GM10248 (cell line): ENCODE results near the gene GPC1.

Experiments
- CTCF ChIA-PET: fragments of 300-600 bp; sonication (Branson Sonifier 250); formaldehyde crosslinking; extraction: SDS; loops from one replicate; lab custom pipeline; 2021; ENCODE audit warnings: antibody characterized with exemption; lab: Yijun Ruan, JAX
- POLR2A ChIA-PET: fragments of 350-650 bp; sonication (Branson Sonifier 250); formaldehyde crosslinking; extraction: SDS; loops from one replicate; lab custom pipeline; 2020; ENCODE audit warnings: antibody characterized with exemption; lab: Yijun Ruan, JAX
- DNase-seq: peaks from one replicate; pipeline ENCODE4 v3.0.0; 2012; ENCODE audit errors: extremely low spot score
- TF ChIP-seq, protein P1 (sequence below): IDR thresholded peaks from 2 replicates; pipeline ENCODE4 v1.5.1; 2012; ENCODE audit warnings: mild to moderate bottlenecking, low read depth; ENCODE audit errors: extremely low read depth, missing control alignments, control extremely low read depth

Gene GPC1

DNA sequence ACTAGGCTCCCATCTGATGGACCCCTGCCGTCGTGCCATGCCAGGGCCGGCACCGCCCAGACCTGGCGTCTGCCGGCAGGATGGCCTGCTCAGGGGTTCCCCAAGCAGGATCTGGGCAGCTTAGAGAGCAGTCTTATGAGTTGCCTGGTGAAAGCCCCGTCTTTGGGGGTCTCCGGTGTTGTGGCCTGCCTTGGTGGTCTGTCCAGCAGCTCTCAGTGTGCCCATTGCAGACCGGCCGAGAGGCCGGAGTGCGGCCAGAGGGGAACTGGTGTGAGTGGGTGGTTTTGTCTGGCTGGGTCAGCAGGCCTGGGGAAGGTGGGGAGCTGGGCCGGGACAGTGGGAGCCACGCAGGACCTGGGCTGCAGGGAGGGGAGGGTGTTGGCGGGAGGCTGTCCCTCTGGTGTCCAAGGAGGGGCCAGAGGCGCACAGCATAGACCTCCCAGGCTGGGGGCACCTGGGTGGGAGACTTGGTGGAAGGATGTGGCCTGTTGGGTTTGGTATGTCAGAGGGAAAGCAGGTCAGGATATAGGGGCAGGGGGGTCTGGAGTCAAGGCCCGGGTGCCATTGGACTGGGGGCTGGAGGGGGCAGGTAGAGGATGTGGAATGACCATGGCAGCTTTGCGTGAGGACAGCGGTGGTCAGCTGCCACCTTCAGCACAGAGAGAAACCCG lies 16.5 kb downstream of the GPC1 start:
- ChIA-PET POLR2A (no interaction called here), CTCF (no interaction called here)
- TF ChIP-seq, protein P1, sequence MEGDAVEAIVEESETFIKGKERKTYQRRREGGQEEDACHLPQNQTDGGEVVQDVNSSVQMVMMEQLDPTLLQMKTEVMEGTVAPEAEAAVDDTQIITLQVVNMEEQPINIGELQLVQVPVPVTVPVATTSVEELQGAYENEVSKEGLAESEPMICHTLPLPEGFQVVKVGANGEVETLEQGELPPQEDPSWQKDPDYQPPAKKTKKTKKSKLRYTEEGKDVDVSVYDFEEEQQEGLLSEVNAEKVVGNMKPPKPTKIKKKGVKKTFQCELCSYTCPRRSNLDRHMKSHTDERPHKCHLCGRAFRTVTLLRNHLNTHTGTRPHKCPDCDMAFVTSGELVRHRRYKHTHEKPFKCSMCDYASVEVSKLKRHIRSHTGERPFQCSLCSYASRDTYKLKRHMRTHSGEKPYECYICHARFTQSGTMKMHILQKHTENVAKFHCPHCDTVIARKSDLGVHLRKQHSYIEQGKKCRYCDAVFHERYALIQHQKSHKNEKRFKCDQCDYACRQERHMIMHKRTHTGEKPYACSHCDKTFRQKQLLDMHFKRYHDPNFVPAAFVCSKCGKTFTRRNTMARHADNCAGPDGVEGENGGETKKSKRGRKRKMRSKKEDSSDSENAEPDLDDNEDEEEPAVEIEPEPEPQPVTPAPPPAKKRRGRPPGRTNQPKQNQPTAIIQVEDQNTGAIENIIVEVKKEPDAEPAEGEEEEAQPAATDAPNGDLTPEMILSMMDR, result no peak
- DNase-seq, result no peak

DNA sequence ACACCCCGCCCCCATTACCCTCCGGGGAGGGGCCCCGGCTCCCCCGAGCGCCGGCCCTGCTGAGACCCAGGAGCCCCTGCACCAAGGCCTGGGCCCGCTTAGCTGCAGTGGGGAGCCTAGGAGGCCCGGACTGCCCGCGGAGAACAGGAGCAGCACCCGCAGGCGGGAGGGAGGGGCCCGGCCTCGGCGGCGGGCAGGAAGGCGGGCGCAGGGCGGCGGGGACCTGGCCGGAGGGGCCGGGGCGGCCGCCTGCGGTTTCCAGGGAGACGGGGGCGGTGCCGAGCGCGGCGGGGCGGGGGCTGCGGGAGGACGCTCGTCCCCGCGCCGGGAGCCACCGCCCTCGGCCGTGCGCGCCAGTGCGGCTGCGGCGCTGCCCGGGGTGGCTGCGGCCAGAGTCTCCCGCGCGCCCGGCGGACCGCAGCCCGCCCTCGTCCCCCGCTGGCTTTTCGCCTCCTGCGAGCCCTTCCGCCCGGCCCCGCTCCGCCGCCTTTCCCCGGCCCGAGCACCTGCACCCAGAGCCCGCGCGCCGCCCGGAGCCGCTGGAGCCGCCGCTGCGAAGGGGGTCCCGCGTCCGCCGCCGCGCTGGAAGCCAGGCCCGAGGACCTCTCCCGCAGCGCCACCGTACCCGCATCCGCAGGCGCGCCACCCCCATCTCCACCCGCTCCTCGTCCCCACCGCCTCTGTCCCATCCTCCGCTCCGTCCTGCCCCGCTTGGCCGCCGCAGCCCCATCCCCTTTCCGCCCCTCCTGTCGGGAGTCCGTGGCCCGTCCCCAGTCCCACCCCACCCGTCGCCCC lies 17.2 kb downstream of the GPC1 start:
- ChIA-PET CTCF (no interaction called here), POLR2A (no interaction called here)
- DNase-seq, result no peak
- TF ChIP-seq, protein P1, result no peak

DNA sequence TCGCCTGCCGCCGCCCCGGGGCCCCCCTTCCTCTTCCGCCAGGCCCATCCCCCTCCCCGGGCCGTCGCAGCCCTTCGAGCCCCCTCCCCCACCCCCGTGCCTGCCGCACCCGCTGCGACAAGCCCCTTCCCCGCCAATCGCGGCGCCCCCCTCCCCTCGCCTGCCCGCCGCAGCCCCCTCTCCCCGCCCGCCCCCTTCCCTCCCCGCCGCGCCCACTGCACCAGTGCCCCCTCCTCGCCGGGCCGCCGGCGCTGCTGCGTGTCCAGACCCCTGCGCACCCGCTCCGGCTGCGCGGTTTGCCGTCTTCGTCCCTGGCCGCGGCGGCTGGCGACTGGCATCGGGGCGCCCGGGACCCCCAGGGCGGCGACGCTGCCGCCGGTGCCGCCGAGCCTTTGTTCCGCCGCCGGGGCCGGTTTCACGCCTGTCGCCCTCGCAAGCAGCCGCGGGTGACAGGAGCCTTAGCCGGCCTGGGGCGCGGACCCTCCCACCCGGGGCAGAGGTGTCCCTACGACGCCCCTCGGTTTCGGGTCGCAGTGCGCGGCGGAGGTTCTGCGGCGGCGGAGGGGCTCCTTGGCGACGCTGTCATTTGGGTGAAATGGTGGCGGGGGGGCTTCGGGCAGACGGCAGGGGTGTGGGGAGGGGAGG lies 18.1 kb downstream of the GPC1 start:
- CTCF ChIA-PET, result interaction anchor here (1.2 kb wide), 1 partner anchor 14 kb away, joined by 3 read pairs; no protein-coding TSS in a partner anchor
- DNase-seq, result no peak
- TF ChIP-seq, protein P1, result no peak
- POLR2A ChIA-PET, result no interaction called here

DNA sequence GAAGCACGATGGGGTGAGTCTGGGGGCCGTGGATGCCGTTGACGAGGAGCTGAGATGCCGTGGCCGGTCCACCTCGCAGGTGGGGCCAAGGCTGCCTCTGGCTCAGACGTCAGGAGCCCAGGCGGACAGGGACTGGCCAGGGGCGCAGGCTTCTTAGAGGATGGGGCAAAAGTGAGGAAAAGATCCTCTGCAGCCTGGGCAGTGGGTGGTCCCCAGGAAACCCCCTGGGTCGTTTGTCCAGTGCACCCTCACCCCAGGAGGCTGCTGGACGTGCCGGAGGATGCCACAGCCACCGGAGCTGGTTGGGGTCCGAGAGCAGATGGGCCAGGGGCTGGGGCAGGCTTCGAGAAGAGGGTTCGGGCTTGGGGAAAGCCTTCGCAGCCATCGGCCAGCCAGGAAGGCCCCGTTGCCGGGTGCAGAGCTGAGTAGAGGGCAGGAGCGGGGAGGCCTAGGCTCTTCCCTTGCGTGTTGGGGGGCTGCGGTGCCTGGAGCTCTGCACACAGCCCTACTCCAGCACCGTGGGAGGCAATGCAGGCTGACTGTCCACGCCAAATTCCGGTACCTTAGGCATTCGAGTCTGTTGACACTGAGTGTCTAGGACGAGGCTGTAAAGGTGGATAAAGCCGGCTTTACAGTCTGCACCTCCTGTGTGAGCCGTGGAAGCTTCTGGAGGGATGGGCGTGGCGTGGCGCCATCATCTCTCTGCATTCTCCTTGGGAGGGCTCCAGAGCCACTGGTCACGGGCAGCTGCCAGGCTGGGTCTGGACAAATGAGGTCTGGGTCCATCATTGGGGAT lies 18.8 kb downstream of the GPC1 start:
- TF ChIP-seq, protein P1, result no peak
- no peak for DNase-seq
- ChIA-PET POLR2A (no interaction called here), CTCF (interaction anchor here (1.2 kb wide), 1 partner anchor 15 kb away, joined by 3 read pairs; no protein-coding TSS in a partner anchor)

DNA sequence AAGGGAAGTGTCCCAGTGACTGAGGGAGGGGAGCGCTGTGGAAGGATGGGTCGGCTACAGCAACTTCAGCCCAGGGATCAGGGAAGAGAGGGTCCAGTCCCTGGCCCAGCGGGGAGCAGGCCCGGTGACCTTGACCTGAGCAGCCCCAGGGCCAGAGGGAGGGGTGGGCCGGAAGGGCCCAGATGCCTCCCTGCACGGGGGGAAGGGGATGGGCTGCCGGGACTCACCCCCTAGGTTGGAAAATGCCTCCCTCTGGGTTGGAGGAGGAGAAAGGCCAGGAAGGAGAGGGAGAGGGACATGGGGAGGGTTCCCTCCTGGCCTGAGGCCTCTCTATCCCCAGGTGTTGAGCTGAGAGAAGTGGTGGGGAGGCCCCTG lies 19.8 kb downstream of the GPC1 start:
- DNase-seq, result no peak
- POLR2A ChIA-PET, result no interaction called here
- CTCF ChIA-PET, result no interaction called here
- TF ChIP-seq, protein P1, result no peak
